HepG2 (cell line): ENCODE measurements around the gene DOK4. TPM values are rescaled to one million over a fixed set of nuclear protein-coding genes. Genes with fewer than 3 reads are reported as not detected.
A peak's percentile ranks its signal among the peaks of the same experiment; 100 is the strongest.

Experiments
- ATAC-seq: fragments of 200-7000 bp; cut with Tn5 transposase; 3 replicates; pipeline ENCODE4 v1.9.1; 2020; ENCODE audit warnings: mild to moderate bottlenecking, moderate library complexity
- BruUV-seq: library from RNA; stranded (reverse); fragments of 400-500 nt; replicated peaks from 2 replicates; lab custom pipeline; 2021; lab: Mats Ljungman, UMichigan
- CTCF ChIA-PET: fragments of 300-600 bp; formaldehyde crosslinking; extraction: SDS; loops from one replicate; lab custom pipeline; 2021; ENCODE audit warnings: low total read pairs, inconsistent platforms, low intra/inter-chr PET ratio; lab: Yijun Ruan, JAX
- POLR2A ChIA-PET: fragments of 350-600 bp; sonication (Branson Sonifier 250); formaldehyde crosslinking; loops from one replicate; lab custom pipeline; 2020; ENCODE audit warnings: antibody characterized with exemption, inconsistent platforms; lab: Yijun Ruan, JAX
- DNase-seq: peaks from one replicate; pipeline ENCODE4 v3.0.0-alpha.2; 2015; ENCODE audit warnings: low spot score
- FAIRE-seq: peaks from 3 replicates; lab custom pipeline; 2011; peaks lifted over from hg19 to GRCh38; lab: Jason Lieb, UNC
- H2AFZ ChIP-seq: one replicate; pipeline ENCODE4 v1.6.1; 2011; ENCODE audit warnings: low read length, inconsistent platforms
- H3K27ac ChIP-seq: fragments of 300-600 bp; 3 replicates; pipeline ENCODE4 v1.8.0; 2011; ENCODE audit warnings: mixed run types, mild to moderate bottlenecking, mixed read lengths, low read length, inconsistent platforms; ENCODE audit not compliant: insufficient read depth; ENCODE audit errors: extremely low read length
- H3K27me3 ChIP-seq, 2 experiments: fragments of 200-600 bp in 1 of 2; 2 replicates in 1 of 2; 3 replicates in 1 of 2; pipeline versions ENCODE4 v1.6.0 to v1.8.0; 2011; ENCODE audit warnings: low read length in 2 of 2, mild to moderate bottlenecking in 2 of 2, moderate library complexity in 2 of 2, inconsistent platforms in 1 of 2; ENCODE audit not compliant: insufficient read depth in 2 of 2, control insufficient read depth in 1 of 2
- H3K36me3 ChIP-seq, 2 experiments: fragments of 200-600 bp in 1 of 2; replicated peaks in 1 of 2; 2 replicates in 1 of 2; 3 replicates in 1 of 2; pipeline versions ENCODE4 v1.5.1 to v1.8.0; 2011; ENCODE audit warnings: low read length in 2 of 2, inconsistent platforms in 1 of 2; ENCODE audit not compliant: insufficient read depth in 2 of 2, control insufficient read depth in 1 of 2
- H3K4me1 ChIP-seq: 2 replicates; pipeline ENCODE4 v1.5.1; 2012; ENCODE audit warnings: low read length, inconsistent platforms; ENCODE audit not compliant: insufficient read depth
- H3K4me2 ChIP-seq: 2 replicates; pipeline ENCODE4 v1.6.0; 2011; ENCODE audit warnings: low read depth, low read length, inconsistent platforms
- H3K4me3 ChIP-seq, 3 experiments: fragments of 200-600 bp in 1 of 3; sonication (generic), shearing (Covaris generic) in 1 of 3; replicated peaks in 1 of 3; 2 replicates each; pipeline ENCODE4 v1.5.1; 2011 to 2016; ENCODE audit warnings: low read length in 3 of 3, inconsistent platforms in 2 of 3, low read depth in 2 of 3, mild to moderate bottlenecking in 2 of 3, control low read depth in 1 of 3, mixed read lengths in 1 of 3; ENCODE audit not compliant: insufficient read depth in 1 of 3
- H3K79me2 ChIP-seq: one replicate; pipeline ENCODE4 v1.6.1; 2011; ENCODE audit warnings: low read length, inconsistent platforms; ENCODE audit not compliant: insufficient read depth
- H3K9ac ChIP-seq: 2 replicates; pipeline ENCODE4 v1.6.0; 2011; ENCODE audit warnings: mild to moderate bottlenecking, low read depth, low read length, inconsistent platforms; ENCODE audit not compliant: insufficient read depth
- H3K9me3 ChIP-seq: 2 replicates; pipeline ENCODE4 v1.5.1; 2012; ENCODE audit warnings: mild to moderate bottlenecking, low read length
- H4K20me1 ChIP-seq: 2 replicates; pipeline ENCODE4 v1.6.0; 2011; ENCODE audit warnings: inconsistent platforms, mild to moderate bottlenecking, low read length, moderate library complexity; ENCODE audit not compliant: insufficient read depth
- ELF1 ChIP-seq: sonication (generic); formaldehyde crosslinking; IDR thresholded peaks from 2 replicates; pipeline ENCODE4 v1.4.0; 2020; ENCODE audit warnings: missing genetic modification reagents
- FOXK1 ChIP-seq: sonication (generic); formaldehyde crosslinking; IDR thresholded peaks from 2 replicates; pipeline ENCODE4 v1.4.0; 2020; ENCODE audit warnings: low read depth, missing genetic modification reagents, borderline replicate concordance
- HCFC1 ChIP-seq: fragments of 150-350 bp; IDR thresholded peaks from 2 replicates; pipeline ENCODE4 v1.6.1; 2014; ENCODE audit warnings: low read depth, low read length
- MNT ChIP-seq: fragments of 450-650 bp; IDR thresholded peaks from 2 replicates; pipeline ENCODE4 v1.6.1; 2016
- PBX2 ChIP-seq: IDR thresholded peaks from 2 replicates; pipeline ENCODE4 v1.6.1; 2016; ENCODE audit warnings: control low read depth
- PHF8 ChIP-seq: sonication (generic); formaldehyde crosslinking; IDR thresholded peaks from 2 replicates; pipeline ENCODE4 v1.5.0; 2020; ENCODE audit warnings: missing genetic modification reagents
- PLRG1 ChIP-seq: fragments of 450-650 bp; conservative IDR thresholded peaks from 2 replicates; pipeline ENCODE4 v1.6.1; 2016
- ZFX ChIP-seq: sonication (generic); formaldehyde crosslinking; IDR thresholded peaks from 2 replicates; pipeline ENCODE4 v1.4.0; 2020; ENCODE audit warnings: mild to moderate bottlenecking, low read depth, missing genetic modification reagents, moderate library complexity
- ZNF713 ChIP-seq: sonication (generic); formaldehyde crosslinking; IDR thresholded peaks from 2 replicates; pipeline ENCODE4 v1.4.0; 2020; ENCODE audit warnings: mild to moderate bottlenecking, missing genetic modification reagents
- WGBS: methylation state at CpG from one replicate; pipeline ENCODE4 v1.1.6; 2017; ENCODE audit warnings: low lambda C conversion rate; 5-methylcytosine and 5-hydroxymethylcytosine counted together
- in situ Hi-C: cut with HindIII; loops from 2 replicates; pipeline ENCODE4 v1.10.0; 2017; ENCODE audit warnings: low pct_unique_long_range_greater_than_20kb; ENCODE audit not compliant: extremely low pct_ligation_motif_present
- intact Hi-C: fragments of 100-400 bp; cut with micrococcal nuclease; formaldehyde crosslinking; loops from one replicate; pipeline ENCODE4 v1.10.0; 2022; ENCODE audit not compliant: unreplicated experiment
- polyA plus RNA-seq, 8 experiments: library from polyadenylated mRNA; depleted of rRNA in 3 of 8; stranded (reverse) in 7 of 8; unstranded in 1 of 8; fragments of >200 nt; fragmentation: Illumina TruSeq in 4 of 8; extraction: Trizol in 4 of 8; gene quantifications; 2 replicates each; pipeline versions ENCODE4 v1.2.1 to v1.2.3, GENCODE V29; 2011 to 2016; ENCODE audit warnings: low read depth in 4 of 8, missing spikeins in 1 of 8, mixed read lengths in 1 of 8; ENCODE audit not compliant: insufficient read depth in 1 of 8
- total RNA-seq, 5 experiments: library from RNA; depleted of rRNA; stranded (reverse); fragments of >200 nt; fragmentation: Illumina TruSeq; extraction: Trizol; gene quantifications; 2 replicates each; pipeline ENCODE4 v1.2.3, GENCODE V29; 2016; ENCODE audit warnings: low read depth in 1 of 5

Gene DOK4
- total and polyA plus RNA-seq, 2 of the 13 experiments (the other 11 are each of a cell fraction or from before 2014, with no cell fraction given) = 52.7 to 70.0 TPM

DNA sequence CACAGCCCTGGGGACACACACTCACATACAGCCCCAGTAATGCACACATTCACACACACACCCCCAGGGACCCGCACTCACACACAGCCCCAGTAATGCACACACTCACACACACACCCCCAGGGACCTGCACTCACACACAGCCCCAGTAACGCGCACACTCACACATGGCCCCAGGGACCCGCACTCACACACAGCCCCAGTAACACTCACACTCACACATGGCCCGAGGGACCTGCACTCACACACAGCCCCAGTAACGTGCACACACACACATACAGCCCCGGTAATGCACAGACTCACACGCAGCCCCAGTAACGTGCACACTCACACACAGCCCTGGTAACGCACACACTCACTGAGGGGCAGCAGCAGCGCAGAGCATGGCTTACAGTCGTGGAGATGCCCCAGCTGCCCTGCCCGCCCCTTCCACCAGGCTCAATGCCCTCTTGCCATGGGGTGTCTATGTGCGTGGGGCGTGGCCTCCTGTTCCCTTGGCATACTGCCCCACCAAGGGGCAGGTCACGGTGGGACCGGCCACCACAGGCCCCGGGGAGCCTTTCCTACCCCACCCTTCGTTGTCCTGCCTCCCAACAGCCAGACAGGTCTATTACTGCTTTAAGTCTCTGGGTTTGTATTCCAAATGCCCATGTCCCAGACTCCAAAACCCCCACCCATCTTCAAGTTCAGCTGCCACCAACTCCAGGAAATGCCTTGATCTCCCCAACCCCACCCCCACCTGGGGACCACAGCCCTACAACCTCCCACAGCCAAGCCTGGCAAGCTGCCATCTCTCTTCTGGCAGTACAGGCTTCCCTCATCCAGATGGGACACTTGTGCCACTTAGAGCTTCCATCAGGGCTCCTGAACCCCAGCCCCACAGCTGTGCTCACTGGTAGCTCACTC lies 47.4 kb upstream of the DOK4 start:
- BruUV-seq = no TSS peak
- Histone ChIP-seq H3K4me3 (no peak overlapping the region), H2AFZ (no peak overlapping the region), H3K4me2 (no peak overlapping the region), H3K36me3 (no peaks in the 10 kb centered on the region), H4K20me1 (no peaks in the 10 kb centered on the region), H3K27ac (no peak overlapping the region), H3K4me1 (peaks cover 76% of the 10 kb centered on the region), H3K9me3 (no peaks in the 10 kb centered on the region), H3K9ac (no peak overlapping the region)
- CTCF ChIA-PET = no interaction called here
- intact Hi-C loops (no loop called here), in situ Hi-C loops (no loop called here)
- no peak for FAIRE-seq
- no peak for DNase-seq
- no peak for ATAC-seq
- TF ChIP-seq ELF1 (CRISPR knock-in tag) (no peak), PLRG1 (no peak), MNT (0 out of 2 replicates have a peak, but pooled peaks have one; percentile 8), PHF8 (no peak)
- TF ChIP-seq, all 625 proteins: peak for 1
- POLR2A ChIA-PET = no interaction called here
- 56% methylated on average over 17 of the region's 19 CpGs for WGBS
- Histone ChIP-seq H3K27me3 (peaks cover 1 to 20% of the 10 kb centered on the region in 2 experiments), H3K79me2 (no peaks in the 10 kb centered on the region)

GRCh38 chr16:57532266-57532625 lies 46.0 kb upstream of the DOK4 start:
- Histone ChIP-seq H3K4me1 (peaks cover 75% of the 10 kb centered on the region), H3K36me3 (no peaks in the 10 kb centered on the region), H3K27me3 (peaks cover 0 to 6% of the 10 kb centered on the region in 2 experiments; a peak in 3 of 5 replicates), H4K20me1 (no peaks in the 10 kb centered on the region), H3K4me2 (no peak overlapping the region), H3K9me3 (no peaks in the 10 kb centered on the region), H3K4me3 (no peak overlapping the region), H3K9ac (no peak overlapping the region), H3K27ac (no peak overlapping the region), H2AFZ (no peak overlapping the region), H3K79me2 (no peaks in the 10 kb centered on the region)
- POLR2A ChIA-PET = interaction anchor here (0.8 to 1.2 kb wide), 2 partner anchors 22 to 49 kb away, joined by 3 read pairs; no protein-coding TSS in a partner anchor
- intact Hi-C loops = no loop called here
- in situ Hi-C loops = no loop called here
- ATAC-seq (no peak), FAIRE-seq (no peak), DNase-seq (no peak)
- TF ChIP-seq HCFC1 = no peak
- TF ChIP-seq PBX2 = no peak
- no peak for TF ChIP-seq ZNF713 (CRISPR knock-in tag)
- TF ChIP-seq ZFX (CRISPR knock-in tag) = peak; percentile 28; the same call in 1 of the 2 replicates
- no peak for TF ChIP-seq FOXK1 (CRISPR knock-in tag)
- BruUV-seq = no TSS peak
- CTCF ChIA-PET = no interaction called here
- 85% methylated on average over 7 of the region's 7 CpGs for WGBS
